ENCODE measurements around the gene PROZ.

The PROZ gene

GRCh38 chr13:113209336-113209758 is 50.9 kb downstream of the PROZ start, which contains the start of gene CUL4A:
TSS of gene CUL4A (plus strand) at chr13:113209613. CDS start at chr13:113209628, 15 bp downstream.
- DNase-seq, result peak; percentile 41

GRCh38 chr13:113209759-113210421 is 51.4 kb downstream of the PROZ start:
- peak; percentile 25 for DNase-seq

- DNase-seq, result no peak
Measured at GRCh38 chr13:113210833-113211232, 52.4 kb downstream of the PROZ start.

GRCh38 chr13:113211774-113212173 is 53.3 kb downstream of the PROZ start:
- DNase-seq, result no peak

- peak; percentile 2 for DNase-seq
Measured at GRCh38 chr13:113216254-113217048, 58.0 kb downstream of the PROZ start.

GRCh38 chr13:113218586-113218985 is 60.1 kb downstream of the PROZ start:
- DNase-seq, result no peak

GRCh38 chr13:113219256-113219940 is 61.0 kb downstream of the PROZ start:
- DNase-seq, result no peak

GRCh38 chr13:113220141-113220598 is 61.7 kb downstream of the PROZ start:
- no peak for DNase-seq

GRCh38 chr13:113220877-113221276 is 62.4 kb downstream of the PROZ start:
- no peak for DNase-seq
